Esophagus muscularis mucosa (tissue), 3 donors: ENCODE data around the gene YKT6.
"Not testable (repeated sequence)": the region's sequence is repeated elsewhere in the genome, so short reads cannot be mapped to it uniquely, and the experiment has no call there.

ENCODE experiments used
- POLR2A ChIP-seq: fragments of 450-650 bp; IDR thresholded peaks from one replicate; pipeline ENCODE4 v1.6.1; 2017; ENCODE audit warnings: antibody characterized with exemption, moderate library complexity, mild to moderate bottlenecking, low read depth
- TF ChIP-seq, protein P1 (sequence below), 3 experiments: fragments of 200-600 bp in 2 of 3; fragments of 450-650 bp in 1 of 3; sonication (generic) in 2 of 3; IDR thresholded peaks; one replicate each; pipeline ENCODE4 v1.5.1; 2017 to 2019; ENCODE audit warnings: antibody characterized with exemption in 3 of 3, mild to moderate bottlenecking in 2 of 3, moderate library complexity in 1 of 3

DNA sequence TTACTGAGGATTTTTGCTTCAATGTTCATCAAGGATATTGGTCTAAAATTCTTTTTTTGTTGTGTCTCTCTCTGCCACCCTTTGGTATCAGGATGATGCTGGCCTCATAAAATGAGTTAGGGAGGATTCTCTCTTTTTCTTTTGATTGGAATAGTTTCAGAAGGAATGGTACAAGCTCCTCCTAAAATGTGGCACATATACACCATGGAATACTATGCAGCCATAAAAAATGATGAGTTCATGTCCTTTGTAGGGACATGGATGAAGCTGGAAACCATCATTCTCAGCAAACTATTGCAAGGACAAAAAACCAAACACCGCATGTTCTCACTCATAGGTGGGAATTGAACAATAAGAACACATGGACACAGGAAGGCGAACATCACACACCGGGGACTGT, 615 bp upstream of the YKT6 start:
- TF ChIP-seq, protein P1, sequence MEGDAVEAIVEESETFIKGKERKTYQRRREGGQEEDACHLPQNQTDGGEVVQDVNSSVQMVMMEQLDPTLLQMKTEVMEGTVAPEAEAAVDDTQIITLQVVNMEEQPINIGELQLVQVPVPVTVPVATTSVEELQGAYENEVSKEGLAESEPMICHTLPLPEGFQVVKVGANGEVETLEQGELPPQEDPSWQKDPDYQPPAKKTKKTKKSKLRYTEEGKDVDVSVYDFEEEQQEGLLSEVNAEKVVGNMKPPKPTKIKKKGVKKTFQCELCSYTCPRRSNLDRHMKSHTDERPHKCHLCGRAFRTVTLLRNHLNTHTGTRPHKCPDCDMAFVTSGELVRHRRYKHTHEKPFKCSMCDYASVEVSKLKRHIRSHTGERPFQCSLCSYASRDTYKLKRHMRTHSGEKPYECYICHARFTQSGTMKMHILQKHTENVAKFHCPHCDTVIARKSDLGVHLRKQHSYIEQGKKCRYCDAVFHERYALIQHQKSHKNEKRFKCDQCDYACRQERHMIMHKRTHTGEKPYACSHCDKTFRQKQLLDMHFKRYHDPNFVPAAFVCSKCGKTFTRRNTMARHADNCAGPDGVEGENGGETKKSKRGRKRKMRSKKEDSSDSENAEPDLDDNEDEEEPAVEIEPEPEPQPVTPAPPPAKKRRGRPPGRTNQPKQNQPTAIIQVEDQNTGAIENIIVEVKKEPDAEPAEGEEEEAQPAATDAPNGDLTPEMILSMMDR (IDR thresholded peaks at IDR 0.05): not testable (repeated sequence)
- TF ChIP-seq POLR2A: not testable (repeated sequence)
